Colonic mucosa (tissue), 4 donors: ENCODE results near the gene SLC48A1. TPM values are rescaled to one million over a fixed set of nuclear protein-coding genes. Genes with fewer than 3 reads are reported as not detected.
A peak's percentile ranks its signal among the peaks of the same experiment; 100 is the strongest.

Experiments
- DNase-seq: peaks from one replicate; pipeline ENCODE4 v3.0.0-alpha.2; 2020
- H3K27ac ChIP-seq: fragments of 200-600 bp; one replicate; pipeline ENCODE4 v1.8.0; 2021
- H3K27me3 ChIP-seq: fragments of 200-600 bp; one replicate; pipeline ENCODE4 v1.8.0; 2021
- H3K36me3 ChIP-seq: fragments of 200-600 bp; one replicate; pipeline ENCODE4 v1.8.0; 2021
- H3K4me1 ChIP-seq: fragments of 200-600 bp; one replicate; pipeline ENCODE4 v1.8.0; 2021; ENCODE audit warnings: mild to moderate bottlenecking
- H3K4me3 ChIP-seq: fragments of 200-600 bp; one replicate; pipeline ENCODE4 v1.8.0; 2021
- H3K9ac ChIP-seq, 2 donors: one replicate each; pipeline ENCODE4 v1.7.0; 2013; ENCODE audit warnings: control low read depth in 2 of 2, low read depth in 2 of 2, low read length in 2 of 2
- H3K9me3 ChIP-seq: fragments of 200-600 bp; one replicate; pipeline ENCODE4 v1.8.0; 2021
- CTCF ChIP-seq: fragments of 200-600 bp; IDR thresholded peaks from one replicate; pipeline ENCODE4 v1.8.0; 2022; ENCODE audit warnings: antibody characterized with exemption, mild to moderate bottlenecking
- intact Hi-C: fragments of 100-400 bp; cut with DNase I; formaldehyde crosslinking; loops from one replicate; pipeline ENCODE4 v1.14.1; 2022
- total RNA-seq, 2 donors: library from RNA; stranded (reverse); fragmentation: NEBNext Ultra II Directional in 1 of 2; extraction: Animal tissue kit (Norgen Biotek cat#: 25700) in 1 of 2; gene quantifications; one replicate each; pipeline ENCODE4 v1.2.1, GENCODE V29; 2021
- donor health status: healthy.
- donor health status: DM: no; HTN: no; CAD: no.
- donor health status: DM: no; HTN: no; CAD: no.

SLC48A1 gene
- total RNA-seq, 2 donors from 2014 or later = 12.2 to 17.9 TPM

DNA sequence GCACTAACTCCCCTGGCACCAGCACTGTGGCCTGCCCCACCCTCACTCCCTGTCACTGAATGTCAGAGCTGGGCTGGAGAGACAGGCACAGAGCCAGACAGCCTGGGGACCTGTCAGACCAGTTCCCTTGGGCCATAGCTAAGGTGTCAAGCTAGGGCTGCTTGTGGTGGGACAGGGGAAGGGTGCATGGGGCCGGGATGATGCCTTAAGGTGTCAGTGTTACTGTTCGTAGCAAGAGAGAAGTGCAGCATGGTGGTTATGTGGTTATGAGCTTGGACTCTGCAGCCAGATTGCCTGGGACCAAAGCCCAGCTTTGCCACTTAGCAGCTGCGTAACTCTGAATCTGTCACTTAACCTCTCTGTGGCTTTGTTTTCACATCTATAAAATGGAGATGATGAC lies 18.2 kb upstream of the SLC48A1 start:
- H3K27me3 ChIP-seq = no peaks in the 10 kb centered on the region

DNA sequence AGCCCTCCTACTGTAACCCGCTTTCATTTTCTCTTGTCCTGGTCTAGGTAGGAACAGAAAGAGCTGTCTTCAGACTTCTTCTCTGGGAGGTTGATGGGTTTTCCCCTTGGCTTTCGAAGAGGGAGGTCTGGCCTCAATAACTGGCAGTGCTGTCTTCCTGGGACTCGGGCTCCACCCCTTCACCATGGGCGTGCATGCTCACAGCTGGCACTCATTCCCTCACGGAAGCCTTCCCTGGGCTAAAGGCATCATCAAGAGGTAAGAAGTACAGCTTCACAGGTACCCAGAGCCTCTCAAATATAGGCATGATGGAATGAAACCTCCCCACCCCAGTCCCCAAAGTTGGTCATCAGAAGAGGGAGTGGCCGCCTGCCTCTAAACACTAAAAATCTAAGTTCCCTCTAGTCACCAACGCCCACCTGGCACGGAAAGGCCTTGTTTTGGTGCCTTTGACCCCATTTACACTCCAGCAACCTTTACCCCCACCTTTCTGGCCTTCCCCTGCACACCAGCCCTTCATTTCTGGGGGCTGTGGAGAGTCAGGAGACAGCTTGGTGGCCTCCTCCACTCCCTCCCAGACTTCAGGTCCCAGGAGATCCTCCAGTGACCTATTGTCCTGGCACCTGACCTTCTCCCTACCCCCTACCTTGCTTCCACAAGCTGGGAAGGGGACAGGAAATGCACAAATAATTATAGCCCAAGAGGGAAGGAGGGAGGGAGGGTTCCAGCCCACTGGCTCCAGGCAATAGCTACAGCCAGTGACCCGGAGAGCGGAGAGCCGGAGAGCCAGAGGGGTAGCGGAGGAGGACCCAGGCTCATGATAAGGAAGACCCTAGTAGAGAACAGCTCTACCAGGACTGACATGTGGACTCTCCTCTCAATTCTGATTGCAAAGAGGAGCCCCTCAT lies 17.1 kb upstream of the SLC48A1 start:
- peak; percentile 83 for DNase-seq
- H3K9me3 ChIP-seq = no peaks in the 10 kb centered on the region
- no peaks in the 10 kb centered on the region for H3K36me3 ChIP-seq
- intact Hi-C loops = no loop called here
- no peak overlapping the region for H3K4me3 ChIP-seq
- no peak for TF ChIP-seq CTCF
- peak overlapping the region; percentile 66 for H3K27ac ChIP-seq
- peaks cover 27% of the 10 kb centered on the region for H3K4me1 ChIP-seq
- peak overlapping the region in 1 of 2 donors; percentile 67 for H3K9ac ChIP-seq
- no peaks in the 10 kb centered on the region for H3K27me3 ChIP-seq

More for the DNA sequence above, 18.2 kb upstream of the SLC48A1 start:
- Histone ChIP-seq H3K4me3 (no peak overlapping the region), H3K9ac (peak overlapping the region; percentile 3 to 67), H3K36me3 (no peaks in the 10 kb centered on the region), H3K27ac (peak overlapping the region; percentile 66), H3K9me3 (no peaks in the 10 kb centered on the region), H3K4me1 (peaks cover 27% of the 10 kb centered on the region)
- DNase-seq = peak; percentile 93
- TF ChIP-seq CTCF = no peak
- intact Hi-C loops = no loop called here

DNA sequence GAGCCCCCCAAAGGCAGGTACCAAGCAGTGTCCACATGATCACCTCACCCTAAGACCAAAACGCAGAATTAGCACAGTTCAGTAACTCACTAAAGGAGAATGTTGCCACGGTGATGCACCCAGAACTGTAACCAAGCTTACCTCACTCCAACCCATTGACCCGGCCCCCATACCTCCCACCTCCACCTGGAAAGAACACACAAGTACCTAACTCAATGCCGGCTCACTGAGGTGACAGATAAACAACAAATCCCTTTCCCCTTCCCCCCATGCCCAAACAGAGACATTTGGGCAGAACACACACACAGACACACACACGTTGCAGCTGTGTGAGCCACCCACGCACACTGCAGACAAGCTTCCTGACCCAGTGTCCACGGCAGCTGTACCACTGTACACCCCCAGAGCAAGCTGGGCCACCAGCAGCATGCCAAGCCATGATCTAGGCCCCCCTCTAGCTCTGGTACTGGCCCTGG lies 15.6 kb upstream of the SLC48A1 start:
- Histone ChIP-seq H3K4me1 (peaks cover 27% of the 10 kb centered on the region), H3K27ac (peak overlapping the region; percentile 54)

DNA sequence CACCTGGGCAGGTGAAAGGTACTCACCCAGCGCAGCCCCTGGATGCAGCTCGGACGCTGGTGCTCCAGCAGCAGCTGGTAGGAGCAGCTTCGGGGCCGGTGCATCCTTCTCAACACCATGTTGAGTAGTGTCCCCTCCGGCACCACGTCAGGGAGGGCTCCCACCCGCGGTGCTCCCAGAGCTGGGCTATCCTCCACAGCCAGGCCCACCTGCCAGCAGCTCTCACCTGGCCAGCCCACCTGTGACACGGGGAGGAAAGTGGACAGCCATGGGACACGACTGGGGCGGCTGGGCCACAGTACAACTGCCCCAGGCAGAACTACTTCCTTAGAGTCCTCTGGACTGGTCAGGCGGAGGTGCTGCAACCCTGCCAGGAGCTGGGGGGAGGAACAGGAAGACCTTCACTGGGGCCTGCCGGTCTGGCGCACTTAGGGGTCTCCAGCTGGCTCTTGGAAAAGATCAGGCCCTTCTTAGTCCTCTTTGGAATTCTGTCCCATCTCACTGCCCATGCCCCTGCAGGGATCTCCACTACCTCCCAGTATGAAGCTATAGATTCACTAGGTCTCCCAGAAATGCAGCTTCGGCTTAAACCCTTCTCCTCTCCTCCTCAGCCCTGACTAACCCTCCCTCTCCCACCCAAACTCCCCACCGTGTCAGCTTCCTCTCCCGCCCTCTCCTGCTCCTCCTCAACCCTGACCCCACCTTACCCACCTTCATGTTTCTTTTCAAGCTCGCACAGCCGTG lies 15.0 kb upstream of the SLC48A1 start:
- no peak for DNase-seq
- no peak for TF ChIP-seq CTCF
- H3K27ac ChIP-seq = peak overlapping the region; percentile 54
- H3K4me1 ChIP-seq = peaks cover 26% of the 10 kb centered on the region
- peak overlapping the region; percentile 72 to 81 for H3K9ac ChIP-seq
- intact Hi-C loops = no loop called here
- no peaks in the 10 kb centered on the region for H3K27me3 ChIP-seq
- H3K9me3 ChIP-seq = no peaks in the 10 kb centered on the region
- H3K36me3 ChIP-seq = no peaks in the 10 kb centered on the region
- peak overlapping the region; percentile 61 for H3K4me3 ChIP-seq

More for the DNA sequence above, 15.6 kb upstream of the SLC48A1 start:
- H3K36me3 ChIP-seq = no peaks in the 10 kb centered on the region
- TF ChIP-seq CTCF = no peak
- intact Hi-C loops = no loop called here
- H3K4me3 ChIP-seq = peak overlapping the region; percentile 61
- H3K27me3 ChIP-seq = no peaks in the 10 kb centered on the region
- peak overlapping the region in 1 of 2 donors; percentile 81 for H3K9ac ChIP-seq
- no peak for DNase-seq
- H3K9me3 ChIP-seq = no peaks in the 10 kb centered on the region

DNA sequence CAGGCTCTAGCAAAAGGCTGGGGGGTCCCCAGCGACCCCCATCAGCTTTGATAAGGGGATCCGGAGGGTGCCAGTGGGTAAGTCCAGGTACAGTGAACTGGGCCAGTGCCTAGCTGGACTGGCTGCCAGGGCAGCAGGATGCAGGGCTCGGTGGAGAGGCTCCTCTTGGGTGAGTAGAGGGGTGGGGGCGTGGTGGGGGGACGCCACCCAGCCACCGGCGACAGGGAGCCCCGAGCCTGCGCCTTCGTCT lies 14.5 kb upstream of the SLC48A1 start:
- no peak for TF ChIP-seq CTCF
- peak overlapping the region; percentile 61 for H3K4me3 ChIP-seq
- intact Hi-C loops = no loop called here
- H3K36me3 ChIP-seq = no peaks in the 10 kb centered on the region
- H3K9ac ChIP-seq = peak overlapping the region; percentile 72 to 81
- peaks cover 22% of the 10 kb centered on the region for H3K4me1 ChIP-seq
- no peaks in the 10 kb centered on the region for H3K27me3 ChIP-seq
- peak overlapping the region; percentile 54 for H3K27ac ChIP-seq
- no peaks in the 10 kb centered on the region for H3K9me3 ChIP-seq
- DNase-seq = no peak
